B cell (primary cell): Measurements from ENCODE around the gene CCDC70. TPM values are rescaled to one million over a fixed set of nuclear protein-coding genes. Genes with fewer than 3 reads are reported as not detected.

Experiments
- ATAC-seq: fragments of 200-7000 bp; cut with Tn5 transposase; one replicate; pipeline ENCODE4 v1.10.0; 2021; ENCODE audit warnings: low read depth, mild to moderate bottlenecking, moderate number of reproducible peaks, moderate library complexity
- CTCF ChIA-PET: fragments of 350-600 bp; sonication (Branson Sonifier 250); formaldehyde crosslinking; loops from one replicate; lab custom pipeline; 2021; ENCODE audit warnings: antibody characterized with exemption, inconsistent platforms; lab: Charles Lee
- POLR2A ChIA-PET: fragments of 350-600 bp; sonication (Branson Sonifier 250); formaldehyde crosslinking; loops from one replicate; lab custom pipeline; 2021; ENCODE audit warnings: antibody characterized with exemption; lab: Charles Lee
- DNase-seq: peaks from one replicate; pipeline ENCODE4 v3.0.0; 2013
- H2AFZ ChIP-seq: 2 replicates; pipeline ENCODE4 v1.6.1; 2012; ENCODE audit warnings: mild to moderate bottlenecking, low read depth, low read length; ENCODE audit not compliant: insufficient read depth, poor library complexity, severe bottlenecking
- H3K27ac ChIP-seq, 2 donors: 1 replicate in 1 of 2; 2 replicates in 1 of 2; pipeline ENCODE4 v1.5.1; 2012 to 2013; ENCODE audit warnings: low read length in 2 of 2, mild to moderate bottlenecking in 2 of 2, moderate library complexity in 1 of 2
- H3K27me3 ChIP-seq, 4 experiments: fragments of 200-600 bp in 1 of 4; sonication (generic) in 1 of 4; replicated peaks in 1 of 4; 1 replicate in 2 of 4; 2 replicates in 2 of 4; pipeline versions ENCODE4 v1.6.1 to v1.7.0; 2013 to 2016; ENCODE audit warnings: low read length in 3 of 4, mild to moderate bottlenecking in 2 of 4, mixed read lengths in 1 of 4, moderate library complexity in 1 of 4; ENCODE audit not compliant: insufficient read depth in 4 of 4, control insufficient read depth in 3 of 4; ENCODE audit errors: control extremely low read depth in 1 of 4
- H3K36me3 ChIP-seq, 2 experiments: replicated peaks in 1 of 2; 1 replicate in 1 of 2; 2 replicates in 1 of 2; pipeline versions ENCODE4 v1.6.1 to v1.7.1; 2013; ENCODE audit warnings: low read length in 1 of 2; ENCODE audit not compliant: insufficient read depth in 2 of 2, control insufficient read depth in 1 of 2; ENCODE audit errors: control extremely low read depth in 1 of 2, extremely low read depth in 1 of 2
- H3K4me1 ChIP-seq, 2 donors: fragments of 200-600 bp in 1 of 2; sonication (generic) in 1 of 2; 1 replicate in 1 of 2; 2 replicates in 1 of 2; pipeline versions ENCODE4 v1.5.1 to v1.6.1; 2013 to 2017; ENCODE audit warnings: low read length in 2 of 2; ENCODE audit not compliant: control insufficient read depth in 2 of 2, insufficient read depth in 2 of 2
- H3K4me2 ChIP-seq: replicated peaks from 2 replicates; pipeline ENCODE3; 2012; ENCODE audit warnings: mild to moderate bottlenecking, low read depth, low read length; ENCODE audit not compliant: poor library complexity, severe bottlenecking
- H3K4me3 ChIP-seq, 5 experiments: fragments of 200-600 bp in 1 of 5; sonication (generic) in 1 of 5; 1 replicate in 3 of 5; 2 replicates in 2 of 5; pipeline versions ENCODE4 v1.5.1 to v1.7.0; 2011 to 2016; ENCODE audit warnings: low read length in 4 of 5, mild to moderate bottlenecking in 4 of 5, low read depth in 2 of 5, control low read depth in 1 of 5, moderate library complexity in 1 of 5; ENCODE audit not compliant: insufficient read depth in 1 of 5; ENCODE audit errors: control extremely low read depth in 1 of 5, extremely low read depth in 1 of 5
- H3K79me2 ChIP-seq: fragments of 200-600 bp; sonication (generic); one replicate; pipeline ENCODE4 v1.6.0; 2016; ENCODE audit warnings: low read length; ENCODE audit not compliant: control insufficient read depth, insufficient read depth
- H3K9ac ChIP-seq: fragments of 200-600 bp; sonication (generic); 2 replicates; pipeline ENCODE4 v1.6.1; 2017; ENCODE audit warnings: mild to moderate bottlenecking, low read length, moderate library complexity
- H3K9me3 ChIP-seq, 3 donors: one replicate each; pipeline versions ENCODE4 v1.6.1 to v1.7.1; 2013; ENCODE audit warnings: low read length in 2 of 3; ENCODE audit not compliant: control insufficient read depth in 2 of 3, insufficient read depth in 1 of 3; ENCODE audit errors: control extremely low read depth in 1 of 3
- H4K20me1 ChIP-seq: 2 replicates; pipeline ENCODE4 v1.6.0; 2012; ENCODE audit warnings: mild to moderate bottlenecking, low read length; ENCODE audit not compliant: insufficient read depth, control insufficient read depth, poor library complexity, severe bottlenecking
- H3K27ac Mint-ChIP-seq: one replicate; pipeline ENCODE4 v1.8.0; 2021; ENCODE audit warnings: mixed read lengths
- H3K27me3 Mint-ChIP-seq: one replicate; pipeline ENCODE4 v1.8.0; 2021; ENCODE audit warnings: mixed read lengths
- H3K4me1 Mint-ChIP-seq: one replicate; pipeline ENCODE4 v1.8.0; 2021; ENCODE audit warnings: mixed read lengths
- H3K4me3 Mint-ChIP-seq: one replicate; pipeline ENCODE4 v1.8.0; 2021; ENCODE audit warnings: mixed read lengths
- H3K9me3 Mint-ChIP-seq: one replicate; pipeline ENCODE4 v1.8.0; 2022; ENCODE audit warnings: mixed read lengths; ENCODE audit not compliant: insufficient read depth
- CTCF ChIP-seq: fragments of 200-600 bp; IDR thresholded peaks from one replicate; pipeline ENCODE4 v1.8.0; 2022; ENCODE audit warnings: antibody characterized with exemption, mild to moderate bottlenecking
- EZH2 ChIP-seq: IDR thresholded peaks from 2 replicates; pipeline ENCODE4 v1.6.1; 2012; ENCODE audit warnings: borderline replicate concordance, low read depth, mild to moderate bottlenecking, moderate library complexity, low read length; ENCODE audit not compliant: insufficient read depth, poor library complexity, severe bottlenecking
- WGBS: methylation state at CpG from one replicate; pipeline ENCODE4 v1.1.5; 2013; ENCODE audit warnings: missing lambda C conversion rate; ENCODE audit not compliant: insufficient coverage; 5-methylcytosine and 5-hydroxymethylcytosine counted together
- intact Hi-C: fragments of 100-400 bp; cut with micrococcal nuclease; formaldehyde crosslinking; loops from one replicate; pipeline ENCODE4 v1.10.0; 2022
- polyA plus RNA-seq: library from polyadenylated mRNA; depleted of rRNA; stranded (reverse); fragments of >200 nt; gene quantifications from 2 replicates; pipeline ENCODE4 v1.2.3, GENCODE V29; 2012
- total RNA-seq, 2 donors: library from RNA; stranded (reverse); fragments of 120-200 nt in 1 of 2; gene quantifications; 1 replicate in 1 of 2; 2 replicates in 1 of 2; pipeline versions ENCODE4 v1.2.3 to v1.2.4, GENCODE V29; 2013 to 2022

The CCDC70 gene
- total and polyA plus RNA-seq, 2 donors (not counting 1 experiment from before 2014, with no cell fraction given), result not detected

GRCh38 chr13:51856027-51856736, 5.6 kb upstream of the CCDC70 start:
- H3K9me3 Mint-ChIP-seq, result no peaks in the 10 kb centered on the region
- Histone ChIP-seq H3K4me3 (no peak overlapping the region), H3K9ac (no peak overlapping the region), H3K4me2 (no peak overlapping the region), H3K27me3 (no peaks in the 10 kb centered on the region), H3K9me3 (no peaks in the 10 kb centered on the region), H3K79me2 (no peaks in the 10 kb centered on the region), H2AFZ (no peak overlapping the region), H3K4me1 (no peaks in the 10 kb centered on the region), H4K20me1 (no peaks in the 10 kb centered on the region), H3K27ac (no peak overlapping the region), H3K36me3 (no peaks in the 10 kb centered on the region)
- POLR2A ChIA-PET, result no interaction called here
- H3K4me1 Mint-ChIP-seq, result no peaks in the 10 kb centered on the region
- H3K27ac Mint-ChIP-seq, result no peak overlapping the region
- WGBS, result 100% methylated on average over 1 of the region's 1 CpG
- peaks cover 25% of the 10 kb centered on the region for H3K27me3 Mint-ChIP-seq
- TF ChIP-seq CTCF, result no peak
- no peak for TF ChIP-seq EZH2
- H3K4me3 Mint-ChIP-seq, result no peak overlapping the region
- intact Hi-C loops, result no loop called here
- no peak for DNase-seq
- ATAC-seq, result no peak
- CTCF ChIA-PET, result no interaction called here

DNA sequence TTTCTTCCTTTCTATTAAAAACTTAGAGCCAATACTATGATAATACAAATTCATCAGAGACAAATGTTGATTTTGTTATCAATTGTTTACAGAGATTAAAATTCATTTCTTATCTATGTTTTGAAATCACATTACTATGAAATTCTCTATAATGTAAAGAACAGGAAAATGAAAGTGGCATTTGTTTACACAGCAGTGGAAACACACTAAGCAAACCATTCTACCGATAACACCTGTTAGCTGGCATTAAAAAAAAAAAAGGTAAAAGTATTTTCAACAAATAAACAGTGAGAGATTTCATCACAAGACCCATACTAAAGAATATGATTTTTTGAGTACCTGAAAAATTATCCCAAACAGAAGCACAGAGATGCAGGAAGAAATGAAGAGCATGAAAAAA, 4.8 kb upstream of the CCDC70 start:
- Histone ChIP-seq H3K79me2 (no peaks in the 10 kb centered on the region), H3K4me3 (no peak overlapping the region), H3K4me1 (no peaks in the 10 kb centered on the region), H3K9me3 (no peaks in the 10 kb centered on the region), H3K4me2 (no peak overlapping the region), H3K9ac (no peak overlapping the region), H2AFZ (no peak overlapping the region), H4K20me1 (no peaks in the 10 kb centered on the region), H3K27me3 (no peaks in the 10 kb centered on the region), H3K36me3 (no peaks in the 10 kb centered on the region), H3K27ac (no peak overlapping the region)
- POLR2A ChIA-PET, result no interaction called here
- Mint-ChIP-seq H3K4me1 (no peaks in the 10 kb centered on the region), H3K27me3 (peaks cover 22% of the 10 kb centered on the region), H3K4me3 (no peak overlapping the region), H3K9me3 (no peaks in the 10 kb centered on the region), H3K27ac (no peak overlapping the region)
- CTCF ChIA-PET, result interaction anchor here (1.6 kb wide), 1 partner anchor 11 kb away, joined by 3 read pairs; no protein-coding TSS in a partner anchor
- intact Hi-C loops, result no loop called here
- DNase-seq (no peak), ATAC-seq (no peak)
- WGBS, result no CpG with 5 or more reads among the region's 1 CpG
- no peak for TF ChIP-seq EZH2
- TF ChIP-seq CTCF, result no peak
